K562 (cell line): ENCODE results near the gene MPG. TPM values are rescaled to one million over a fixed set of nuclear protein-coding genes. Genes with fewer than 3 reads are reported as not detected.

Experiments
- BRF1 ChIP-seq: IDR thresholded peaks from 3 replicates; pipeline ENCODE4 v1.6.1; 2011; ENCODE audit warnings: borderline replicate concordance, mild to moderate bottlenecking; ENCODE audit not compliant: insufficient read length; ENCODE audit errors: extremely low read depth
- C11orf30 ChIP-seq: fragments of 450-650 bp; IDR thresholded peaks from 2 replicates; pipeline ENCODE4 v1.6.1; 2016; ENCODE audit warnings: low read depth, mild to moderate bottlenecking
- EP400 ChIP-seq: fragments of 450-650 bp; IDR thresholded peaks from 2 replicates; pipeline ENCODE4 v1.6.1; 2017; ENCODE audit warnings: antibody characterized with exemption, mild to moderate bottlenecking, moderate library complexity
- ETV1 ChIP-seq: fragments of 450-650 bp; conservative IDR thresholded peaks from 2 replicates; pipeline ENCODE4 v1.6.1; 2016; ENCODE audit warnings: missing genetic modification characterization, control low read depth, low read depth, missing compliant biosample characterization
- EZH2 ChIP-seq: IDR thresholded peaks from 2 replicates; pipeline ENCODE4 v1.6.1; 2012; ENCODE audit warnings: low read depth, mild to moderate bottlenecking, inconsistent platforms, low read length, borderline replicate concordance
- ILK ChIP-seq: fragments of 450-650 bp; IDR thresholded peaks from 2 replicates; pipeline ENCODE4 v1.6.1; 2016; ENCODE audit warnings: missing genetic modification characterization, low read depth, mild to moderate bottlenecking, missing compliant biosample characterization, moderate library complexity, borderline replicate concordance
- IRF9 ChIP-seq: fragments of 450-650 bp; IDR thresholded peaks from 2 replicates; pipeline ENCODE4 v1.6.1; 2016; ENCODE audit warnings: missing biosample characterization, missing genetic modification characterization
- MAFF ChIP-seq: IDR thresholded peaks from 2 replicates; pipeline ENCODE4 v1.6.1; 2012; ENCODE audit warnings: low read length, improper control_type of control experiment
- MCM3 ChIP-seq: fragments of 450-650 bp; IDR thresholded peaks from 2 replicates; pipeline ENCODE4 v1.6.1; 2016
- MTA3 ChIP-seq: fragments of 450-650 bp; formaldehyde crosslinking; IDR thresholded peaks from 2 replicates; pipeline ENCODE4 v1.6.1; 2017; ENCODE audit warnings: mild to moderate bottlenecking, borderline replicate concordance
- NCOA2 ChIP-seq, 2 experiments: fragments of 450-650 bp; IDR thresholded peaks; 2 replicates each; pipeline ENCODE4 v1.6.1; 2018; ENCODE audit warnings: mild to moderate bottlenecking in 2 of 2, moderate library complexity in 1 of 2; ENCODE audit not compliant: partially characterized antibody in 2 of 2
- NFXL1 ChIP-seq: fragments of 450-650 bp; formaldehyde crosslinking; IDR thresholded peaks from 2 replicates; pipeline ENCODE4 v1.4.0; 2021; ENCODE audit warnings: mild to moderate bottlenecking
- NR1H2 ChIP-seq: sonication (generic); formaldehyde crosslinking; IDR thresholded peaks from 2 replicates; pipeline ENCODE4 v1.4.0; 2020; ENCODE audit warnings: mild to moderate bottlenecking, missing genetic modification reagents
- PCBP1 ChIP-seq: fragments of 200-400 bp; formaldehyde crosslinking; IDR thresholded peaks from 2 replicates; pipeline ENCODE4 v1.6.1; 2018; ENCODE audit warnings: mild to moderate bottlenecking, low read depth, low read length; ENCODE audit not compliant: poor library complexity, severe bottlenecking
- POLR2AphosphoS5 ChIP-seq: IDR thresholded peaks from 2 replicates; pipeline ENCODE4 v1.6.1; 2011; ENCODE audit warnings: mild to moderate bottlenecking, low read depth, low read length, moderate library complexity; ENCODE audit not compliant: control insufficient read depth, insufficient read depth
- RBM15 ChIP-seq: fragments of 200-400 bp; formaldehyde crosslinking; IDR thresholded peaks from 2 replicates; pipeline ENCODE4 v1.6.1; 2018; ENCODE audit warnings: mild to moderate bottlenecking, low read length, moderate library complexity; ENCODE audit not compliant: insufficient read depth
- RCOR1 ChIP-seq, 2 experiments: IDR thresholded peaks; 2 replicates each; pipeline ENCODE4 v1.6.1; 2012; ENCODE audit warnings: low read depth in 2 of 2, low read length in 2 of 2, borderline replicate concordance in 1 of 2, improper control_type of control experiment in 1 of 2
- SOX6 ChIP-seq: fragments of 450-650 bp; IDR thresholded peaks from 2 replicates; pipeline ENCODE4 v1.6.1; 2014; ENCODE audit warnings: mild to moderate bottlenecking
- SP2 ChIP-seq: IDR thresholded peaks from 2 replicates; pipeline ENCODE4 v1.6.1; 2011; ENCODE audit warnings: mild to moderate bottlenecking, low read depth, low read length, moderate library complexity; ENCODE audit not compliant: poor library complexity, severe bottlenecking; ENCODE audit errors: extremely low read depth
- SRSF3 ChIP-seq: fragments of 200-400 bp; formaldehyde crosslinking; IDR thresholded peaks from 2 replicates; pipeline ENCODE4 v1.6.1; 2016; ENCODE audit warnings: mild to moderate bottlenecking, low read length, moderate library complexity; ENCODE audit not compliant: insufficient read depth
- TBL1XR1 ChIP-seq, 2 experiments: IDR thresholded peaks; 2 replicates each; pipeline ENCODE4 v1.6.1; 2012; ENCODE audit warnings: improper control_type of control experiment in 2 of 2, low read length in 2 of 2, mild to moderate bottlenecking in 1 of 2
- TOE1 ChIP-seq, 2 experiments: fragments of 450-650 bp in 1 of 2; sonication (generic) in 1 of 2; formaldehyde crosslinking in 1 of 2; IDR thresholded peaks; 2 replicates each; pipeline versions ENCODE4 v1.7.1 to v1.8.0; 2016 to 2022; ENCODE audit warnings: borderline replicate concordance in 2 of 2, mild to moderate bottlenecking in 2 of 2, antibody characterized with exemption in 1 of 2, inconsistent platforms in 1 of 2, low read depth in 1 of 2, missing genetic modification reagents in 1 of 2, moderate library complexity in 1 of 2
- ZNF263 ChIP-seq: sonication (generic); formaldehyde crosslinking; IDR thresholded peaks from 2 replicates; pipeline ENCODE4 v1.8.0; 2022; ENCODE audit warnings: mild to moderate bottlenecking, missing genetic modification reagents, borderline replicate concordance
- ZSCAN29 ChIP-seq: fragments of 450-650 bp; IDR thresholded peaks from 2 replicates; pipeline ENCODE4 v1.6.1; 2017
- polyA plus RNA-seq, 8 experiments: library from polyadenylated mRNA; depleted of rRNA in 4 of 8; stranded (reverse) in 5 of 8; unstranded in 3 of 8; fragments of >200 nt; fragmentation: Nextera tagmentation in 2 of 8; fragmentation: Illumina TruSeq in 1 of 8; extraction: Ambion mirVana in 2 of 8; extraction: Trizol in 1 of 8; gene quantifications; 2 replicates each; pipeline versions ENCODE4 v1.2.1 to v1.2.3, GENCODE V29; 2011 to 2014; ENCODE audit warnings: inconsistent platforms in 1 of 8, missing spikeins in 1 of 8
- total RNA-seq, 7 experiments: library from RNA; depleted of rRNA in 6 of 7; stranded (reverse); fragments of >200 nt in 6 of 7; fragmentation: Illumina TruSeq in 2 of 7; extraction: Trizol in 2 of 7; gene quantifications; 2 replicates each; pipeline versions ENCODE4 v1.2.1 to v1.2.3, GENCODE V29; 2011 to 2021; ENCODE audit warnings: low replicate concordance in 1 of 7
- TF ChIP-seq, protein P1 (sequence below): fragments of 250-450 bp; sonication (Bioruptor Pico); IDR thresholded peaks from 2 replicates; pipeline ENCODE4 v1.9.0; 2021; ENCODE audit warnings: mild to moderate bottlenecking, inconsistent platforms

MPG gene
- total and polyA plus RNA-seq, 9 of the 15 experiments (the other 6 are each of a cell fraction or from before 2014, with no cell fraction given), result 0.42 to 226 (median 36.2) TPM

DNA sequence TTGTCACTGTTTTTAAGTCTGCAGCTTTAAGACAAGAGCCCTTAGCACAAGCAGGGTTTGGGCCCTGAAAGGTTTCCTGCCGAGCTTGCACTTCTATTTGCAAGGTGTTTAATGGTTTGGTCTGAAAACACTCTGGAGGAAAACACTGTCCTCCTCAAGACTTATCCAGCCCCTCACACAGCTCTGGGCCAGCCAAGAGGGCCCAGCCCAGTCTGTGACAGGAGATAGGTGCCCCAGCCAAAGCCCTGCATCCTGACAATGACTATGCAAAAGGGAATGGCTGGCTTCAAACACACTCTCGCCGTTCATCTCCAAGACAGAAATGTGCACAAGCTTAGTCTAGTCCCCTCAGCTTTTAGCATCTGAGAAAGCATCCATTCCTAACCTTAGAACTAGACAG lies 26.9 kb downstream of the MPG start (continued):
- TF ChIP-seq NR1H2 (CRISPR knock-in tag) (no peak), NCOA2 (IDR thresholded peaks at IDR 0.05; ENCODE audit: partially characterized antibody in 2 of 2) (no peak), RCOR1 (IDR thresholded peaks at IDR 0.05; ENCODE audit: borderline replicate concordance in 1 of 2, low read depth in 2 of 2, low read length in 2 of 2) (0 out of 4 replicates have a peak, but pooled peaks of 1 of the 2 experiments have one; percentile 21), ZSCAN29 (no peak), IRF9 (tag) (no peak), C11orf30 (peak; percentile 94), BRF1 (no peak), SP2 (no peak), ZNF263 (CRISPR knock-in tag) (no peak), TBL1XR1 (IDR thresholded peaks at IDR 0.05; ENCODE audit: low read length in 2 of 2) (peak in 1 of 2 experiments; percentile 81; a peak in 1 of 4 replicates), EP400 (no peak), SOX6 (peak; percentile 26; the same call in 1 of the 2 replicates), EZH2 (no peak), RBM15 (no peak), POLR2AphosphoS5 (peak; percentile 60), MTA3 (no peak), TOE1 (IDR thresholded peaks at IDR 0.05; ENCODE audit: borderline replicate concordance) (no peak), TOE1 (CRISPR knock-in tag; IDR thresholded peaks at IDR 0.05; ENCODE audit: borderline replicate concordance, low read depth) (no peak), MCM3 (no peak), ETV1 (tag) (no peak), MAFF (peak; percentile 84), SRSF3 (no peak), PCBP1 (no peak), ILK (tag) (no peak), NFXL1 (CRISPR knock-in tag) (no peak)
- TF ChIP-seq, protein P1, sequence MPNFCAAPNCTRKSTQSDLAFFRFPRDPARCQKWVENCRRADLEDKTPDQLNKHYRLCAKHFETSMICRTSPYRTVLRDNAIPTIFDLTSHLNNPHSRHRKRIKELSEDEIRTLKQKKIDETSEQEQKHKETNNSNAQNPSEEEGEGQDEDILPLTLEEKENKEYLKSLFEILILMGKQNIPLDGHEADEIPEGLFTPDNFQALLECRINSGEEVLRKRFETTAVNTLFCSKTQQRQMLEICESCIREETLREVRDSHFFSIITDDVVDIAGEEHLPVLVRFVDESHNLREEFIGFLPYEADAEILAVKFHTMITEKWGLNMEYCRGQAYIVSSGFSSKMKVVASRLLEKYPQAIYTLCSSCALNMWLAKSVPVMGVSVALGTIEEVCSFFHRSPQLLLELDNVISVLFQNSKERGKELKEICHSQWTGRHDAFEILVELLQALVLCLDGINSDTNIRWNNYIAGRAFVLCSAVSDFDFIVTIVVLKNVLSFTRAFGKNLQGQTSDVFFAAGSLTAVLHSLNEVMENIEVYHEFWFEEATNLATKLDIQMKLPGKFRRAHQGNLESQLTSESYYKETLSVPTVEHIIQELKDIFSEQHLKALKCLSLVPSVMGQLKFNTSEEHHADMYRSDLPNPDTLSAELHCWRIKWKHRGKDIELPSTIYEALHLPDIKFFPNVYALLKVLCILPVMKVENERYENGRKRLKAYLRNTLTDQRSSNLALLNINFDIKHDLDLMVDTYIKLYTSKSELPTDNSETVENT (CRISPR knock-in tag), result no peak
